Heart left ventricle (tissue), 16 donors: ENCODE results near the gene MDH1. TPM values are rescaled to one million over a fixed set of nuclear protein-coding genes. Genes with fewer than 3 reads are reported as not detected.
"Not testable (repeated sequence)": the region's sequence is repeated elsewhere in the genome, so short reads cannot be mapped to it uniquely, and the experiment has no call there.

Experiments
- ATAC-seq, 4 donors: fragments of 200-7000 bp; cut with Tn5 transposase; one replicate each; pipeline ENCODE4 v1.9.1; 2020 to 2022; ENCODE audit warnings: moderate library complexity in 4 of 4, mild to moderate bottlenecking in 3 of 4, moderate number of reproducible peaks in 1 of 4
- DNase-seq, 5 donors: peaks; one replicate each; pipeline ENCODE4 v3.0.0-alpha.2; 2020
- H3K27ac ChIP-seq, 12 donors: fragments of 200-600 bp; sonication (generic) in 4 of 12; one replicate each; pipeline versions ENCODE4 v1.5.0 to v1.8.0; 2016 to 2022; ENCODE audit warnings: mild to moderate bottlenecking in 2 of 12
- H3K27me3 ChIP-seq, 9 donors: fragments of 200-600 bp; sonication (generic) in 2 of 9; one replicate each; pipeline versions ENCODE4 v1.5.1 to v1.8.0; 2016 to 2022; ENCODE audit warnings: mild to moderate bottlenecking in 3 of 9
- H3K36me3 ChIP-seq, 9 donors: fragments of 200-600 bp; sonication (generic) in 2 of 9; one replicate each; pipeline versions ENCODE4 v1.5.0 to v1.8.0; 2018 to 2022; ENCODE audit warnings: mild to moderate bottlenecking in 2 of 9
- H3K4me1 ChIP-seq, 12 donors: fragments of 200-600 bp; sonication (generic) in 4 of 12; one replicate each; pipeline versions ENCODE4 v1.5.0 to v1.8.0; 2016 to 2022; ENCODE audit warnings: mild to moderate bottlenecking in 3 of 12
- H3K4me3 ChIP-seq, 12 donors: fragments of 200-600 bp; sonication (generic) in 4 of 12; one replicate each; pipeline versions ENCODE4 v1.5.0 to v1.8.0; 2017 to 2022; ENCODE audit warnings: mild to moderate bottlenecking in 9 of 12, moderate library complexity in 4 of 12
- H3K9me3 ChIP-seq, 12 donors: fragments of 200-600 bp; sonication (generic) in 4 of 12; one replicate each; pipeline versions ENCODE4 v1.5.0 to v1.8.0; 2016 to 2022; ENCODE audit warnings: mild to moderate bottlenecking in 1 of 12
- CTCF ChIP-seq, 12 donors: fragments of 200-600 bp; sonication (generic) in 4 of 12; IDR thresholded peaks; one replicate each; pipeline versions ENCODE4 v1.5.0 to v1.8.0; 2018 to 2022; ENCODE audit warnings: antibody characterized with exemption in 12 of 12, mild to moderate bottlenecking in 5 of 12
- POLR2A ChIP-seq, 2 donors: fragments of 450-650 bp; IDR thresholded peaks; one replicate each; pipeline ENCODE4 v1.6.1; 2017; ENCODE audit warnings: antibody characterized with exemption in 2 of 2, mild to moderate bottlenecking in 2 of 2, moderate library complexity in 2 of 2
- WGBS, 4 donors: extraction: QIAGEN DNeasy Blood & Tissue Kit in 2 of 4; methylation state at CpG; one replicate each; pipeline versions ENCODE4 v1.1.5 to v1.1.7; 2013 to 2018; 5-methylcytosine and 5-hydroxymethylcytosine counted together
- intact Hi-C, 10 donors: fragments of 100-400 bp; cut with DNase I; formaldehyde crosslinking; loops; one replicate each; pipeline versions ENCODE4 v1.11.1 to v1.14.2; 2022
- polyA plus RNA-seq, 2 donors: library from polyadenylated mRNA; stranded (reverse); fragments of 200-250 nt; gene quantifications; one replicate each; pipeline ENCODE4 v1.2.3, GENCODE V29; 2013
- total RNA-seq, 9 donors: library from RNA; depleted of rRNA in 2 of 9; stranded (reverse); fragments of >200 nt in 2 of 9; fragmentation: NEBNext Ultra II Directional in 3 of 9; extraction: Animal tissue kit (Norgen Biotek cat#: 25700) in 3 of 9; gene quantifications; one replicate each; pipeline versions ENCODE4 v1.1.0 to v1.2.4, GENCODE V29; 2016 to 2023
- donor health status: ischemic (EF 13 %, LVEDD 7.1; RV severe dilation, severe dysfunction).
- donor health status: healthy with polysubstance abuse.
- donor health status: DM: no; HTN: yes; CAD: no.
- donor health status: DM: no; HTN: no; CAD: no.
- donor health status: ischemic (EF 25% LVEDD 6.9; RV normal size, moderate dysfunction).
- donor health status: ischemic (EF 25% LVEDD 5.7; RV mildly dilated, moderate dysfunction).
- donor health status: healthy.
- donor health status: DM: yes; HTN: yes; CAD: no.
- donor health status: ischemic (EF 35%, LVEDD 5.7; RV mildly dilated, moderate dysfunction).
- donor health status: nonischemic (EF 11% LVEDD 7.7; RV severe dilation, severe dysfunction).
- donor health status: DM: yes; HTN: yes; CAD: no.
- donor health status: PGD.
- donor health status: ischemic (EF 29% LVEDD 5.4; RV normal size, mild dysfunction).
- donor health status: nonischemic (EF 23%, LVEDD 6.1; RV moderate dilation, normal function).

MDH1 gene
- total and polyA plus RNA-seq, 11 donors, result 862 to 2,242 (median 1,395) TPM

- no peaks in the 10 kb centered on the region for H3K36me3 ChIP-seq
- peak in 4 of 5 donors; percentile 14 to 51 (median 39) for DNase-seq
- WGBS, 4 donors, result 48 to 73% (median 58%) methylated on average over 2 of the region's 2 CpGs
- peak; percentile 95 to 96 (median 95) for ATAC-seq
- no peak overlapping the region for H3K4me3 ChIP-seq
- no peak for TF ChIP-seq CTCF (IDR thresholded peaks at IDR 0.05)
- no peak for TF ChIP-seq POLR2A (IDR thresholded peaks at IDR 0.05)
- H3K9me3 ChIP-seq, result peaks cover 0 to 21% (median 0%) of the 10 kb centered on the region in 12 donors
- peaks cover 0 to 8% (median 0%) of the 10 kb centered on the region in 12 donors for H3K4me1 ChIP-seq
- no peaks in the 10 kb centered on the region for H3K27me3 ChIP-seq
- intact Hi-C loops, result no loop called here
- H3K27ac ChIP-seq, result peak overlapping the region in 3 of 12 donors; percentile 17 to 43 (median 36)
Observed at GRCh38 chr2:63545023-63545422, 43.7 kb upstream of the MDH1 start.

DNA sequence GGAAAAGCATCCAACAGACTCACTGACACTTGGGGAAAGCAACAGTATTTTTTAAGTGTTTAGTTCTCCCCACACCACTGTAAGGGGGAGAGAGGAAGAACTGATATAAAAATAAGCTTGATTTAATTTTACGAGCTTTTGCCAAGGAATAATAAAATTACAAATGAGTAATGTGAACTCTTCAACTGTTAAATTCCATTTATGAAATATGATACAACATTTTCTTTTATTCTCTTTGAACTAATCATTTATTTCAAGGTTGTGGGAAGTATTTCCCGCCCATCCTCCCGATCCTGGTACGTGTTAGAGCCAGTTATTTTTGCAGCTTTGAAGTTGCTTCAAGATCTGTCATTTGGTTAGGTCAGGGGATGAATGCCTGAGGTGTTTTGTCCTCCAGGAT lies 35.7 kb upstream of the MDH1 start:
- intact Hi-C loops, result no loop called here
- peaks cover 0 to 13% (median 0%) of the 10 kb centered on the region in 12 donors for H3K4me1 ChIP-seq
- ATAC-seq (no peak), DNase-seq (no peak)
- TF ChIP-seq POLR2A (IDR thresholded peaks at IDR 0.05) (no peak), CTCF (IDR thresholded peaks at IDR 0.05) (no peak)
- 63 to 73% (median 65%) methylated on average over 4 of the region's 4 CpGs for WGBS, 4 donors
- H3K4me3 ChIP-seq, result no peak overlapping the region
- no peaks in the 10 kb centered on the region for H3K27me3 ChIP-seq
- peaks cover 0 to 33% (median 6%) of the 10 kb centered on the region in 12 donors for H3K9me3 ChIP-seq
- peaks cover 0 to 8% (median 0%) of the 10 kb centered on the region in 9 donors for H3K36me3 ChIP-seq
- no peak overlapping the region for H3K27ac ChIP-seq

GRCh38 chr2:63555299-63555698 lies 33.5 kb upstream of the MDH1 start:
- intact Hi-C loops, result no loop called here

DNA sequence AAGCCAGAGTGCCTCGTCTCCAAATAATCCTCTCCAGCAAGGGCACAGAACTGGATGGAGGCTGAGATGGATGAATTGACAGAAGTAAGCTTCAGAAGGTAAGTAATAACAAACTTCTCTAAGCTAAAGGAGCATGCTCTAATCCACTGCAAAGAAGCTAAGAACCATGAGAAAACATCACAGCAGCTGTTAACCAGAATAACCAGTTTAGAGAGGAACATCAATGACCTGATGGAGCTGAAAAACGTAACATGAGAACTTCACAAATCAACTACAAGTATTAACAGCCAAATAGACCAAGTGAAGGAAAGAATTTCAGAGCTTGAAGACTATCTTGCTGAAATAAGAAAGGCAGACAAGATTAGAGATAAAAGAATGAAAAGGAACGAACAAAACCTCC lies 32.8 kb upstream of the MDH1 start:
- peaks cover 0 to 55% (median 12%) of the 10 kb centered on the region in 12 donors for H3K9me3 ChIP-seq

More at GRCh38 chr2:63555299-63555698, 33.5 kb upstream of the MDH1 start:
- WGBS, 4 donors, result 84 to 100% (median 98%) methylated on average over 5 to 7 of the region's 7 CpGs
- no peak for TF ChIP-seq POLR2A (IDR thresholded peaks at IDR 0.05)
- no peak for TF ChIP-seq CTCF (IDR thresholded peaks at IDR 0.05)
- H3K36me3 ChIP-seq, result peaks cover 0 to 8% (median 0%) of the 10 kb centered on the region in 9 donors
- DNase-seq (no peak), ATAC-seq (peak in 1 of 4 donors; percentile 15)
- no peaks in the 10 kb centered on the region for H3K27me3 ChIP-seq
- no peak overlapping the region for H3K4me3 ChIP-seq
- peaks cover 0 to 51% (median 12%) of the 10 kb centered on the region in 12 donors for H3K9me3 ChIP-seq
- peaks cover 0 to 13% (median 0%) of the 10 kb centered on the region in 12 donors for H3K4me1 ChIP-seq
- H3K27ac ChIP-seq, result no peak overlapping the region

GRCh38 chr2:63557819-63558218 lies 30.9 kb upstream of the MDH1 start:
- intact Hi-C loops, H3K27ac ChIP-seq, H3K36me3 ChIP-seq, H3K4me1 ChIP-seq, ATAC-seq, DNase-seq, H3K4me3 ChIP-seq, H3K27me3 ChIP-seq: not testable (repeated sequence)
- H3K9me3 ChIP-seq, result peaks cover 0 to 57% (median 12%) of the 10 kb centered on the region in 12 donors

More for the DNA sequence above, 32.8 kb upstream of the MDH1 start:
- Histone ChIP-seq H3K27me3 (no peaks in the 10 kb centered on the region), H3K36me3 (peaks cover 0 to 8% (median 0%) of the 10 kb centered on the region in 9 donors), H3K4me3 (no peak overlapping the region), H3K4me1 (peaks cover 0 to 13% (median 0%) of the 10 kb centered on the region in 12 donors), H3K27ac (no peak overlapping the region)
- 92 to 96% (median 95%) methylated on average over 3 of the region's 3 CpGs for WGBS, 4 donors
- TF ChIP-seq CTCF (IDR thresholded peaks at IDR 0.05) (no peak), POLR2A (IDR thresholded peaks at IDR 0.05) (no peak)
- no peak for ATAC-seq
- DNase-seq, result no peak
- intact Hi-C loops, result no loop called here

DNA sequence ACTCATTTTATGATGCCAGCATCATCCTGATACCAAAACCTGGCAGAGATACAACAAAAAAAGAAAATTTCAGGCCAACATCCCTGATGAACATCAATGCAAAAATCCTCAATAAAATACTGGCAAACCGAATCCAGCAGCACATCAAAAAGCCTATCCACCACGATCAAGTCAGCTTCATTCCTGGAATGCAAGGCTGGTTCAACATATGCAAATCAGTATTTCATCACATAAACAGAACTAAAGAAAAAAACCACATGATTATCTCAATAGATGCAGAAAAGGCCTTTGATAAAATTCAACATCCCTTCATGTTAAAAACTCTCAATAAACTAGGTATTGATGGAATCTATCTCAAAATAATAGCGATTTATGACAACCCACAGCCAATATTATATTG lies 29.8 kb upstream of the MDH1 start:
- intact Hi-C loops, H3K36me3 ChIP-seq, H3K4me3 ChIP-seq, ATAC-seq, H3K27ac ChIP-seq, H3K27me3 ChIP-seq, DNase-seq: not testable (repeated sequence)
- H3K4me1 ChIP-seq, result peaks cover 0 to 17% (median 0%) of the 10 kb centered on the region in 12 donors
- peaks cover 0 to 57% (median 12%) of the 10 kb centered on the region in 12 donors for H3K9me3 ChIP-seq
- WGBS, 4 donors, result 57 to 87% (median 63%) methylated on average over 3 of the region's 3 CpGs
